ENCODE data around the gene PURB.
"Not testable (repeated sequence)": the region's sequence is repeated elsewhere in the genome, so short reads cannot be mapped to it uniquely, and the experiment has no call there.

Gene PURB

GRCh38 chr7:44885394-44886317 is at the start of gene PURB:
TSS of gene PURB (minus strand) at chr7:44885530. CDS start at chr7:44885348, 182 bp downstream.
- DNase-seq, result peak; percentile 96

DNA sequence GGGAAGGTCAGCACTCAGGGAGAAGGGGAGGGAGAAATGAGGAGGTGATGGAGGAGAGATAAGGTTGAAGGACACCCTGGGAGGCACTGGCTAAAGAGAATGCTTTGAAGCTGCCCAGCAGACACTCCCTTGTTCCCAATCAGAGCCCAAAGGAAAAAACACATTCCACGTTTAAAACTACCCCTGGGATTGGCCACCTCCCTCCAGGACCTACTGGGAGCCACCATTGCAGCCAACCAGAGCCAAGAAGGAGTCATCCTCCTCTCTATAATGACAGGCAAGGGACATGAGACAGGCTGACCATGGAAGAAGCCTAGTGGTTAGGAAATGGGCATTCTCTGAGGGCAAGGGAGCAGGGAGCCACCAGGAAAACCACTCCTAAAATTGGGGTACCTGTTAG is 49.7 kb upstream of the PURB start:
- DNase-seq, result no peak

DNA sequence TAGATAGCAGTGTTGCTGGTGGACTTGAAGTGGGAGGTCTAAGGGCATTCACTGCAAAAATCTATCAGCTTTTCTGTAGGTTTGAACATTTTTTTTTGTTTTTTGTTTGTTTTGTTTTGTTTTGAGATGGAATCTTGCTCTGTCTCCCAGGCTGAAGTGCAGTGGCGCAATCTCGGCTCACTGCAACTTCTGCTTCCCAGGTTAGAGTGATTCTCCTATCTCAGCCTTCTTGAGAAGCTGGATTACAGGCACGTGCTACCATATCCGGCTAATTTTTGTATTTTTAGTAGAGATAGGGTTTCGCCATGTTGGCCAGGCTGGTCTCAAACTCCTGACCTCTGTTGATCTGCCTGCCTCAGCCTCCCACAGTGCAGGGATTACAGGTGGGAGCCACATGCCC is 49.2 kb upstream of the PURB start:
- DNase-seq, result not testable (repeated sequence)

DNA sequence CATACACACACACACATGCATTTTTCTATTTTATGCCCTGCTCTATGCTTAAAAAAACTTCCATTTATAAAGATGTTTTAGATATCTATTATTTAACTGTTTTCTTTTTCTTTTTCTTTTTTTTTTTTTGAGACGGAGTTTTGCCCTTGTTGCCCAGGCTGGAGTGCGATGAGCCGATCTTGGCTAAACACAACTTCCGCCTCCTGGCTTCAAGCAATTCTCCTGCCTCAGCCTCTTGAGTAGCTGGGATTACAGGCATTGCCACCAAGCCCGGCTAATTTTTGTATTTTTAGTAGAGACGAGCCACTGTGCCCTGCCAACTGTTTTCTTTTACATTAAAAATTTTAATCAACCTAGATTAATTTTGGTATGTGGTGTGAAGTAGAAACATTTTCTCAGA is 45.6 kb upstream of the PURB start:
- DNase-seq, result no peak

DNA sequence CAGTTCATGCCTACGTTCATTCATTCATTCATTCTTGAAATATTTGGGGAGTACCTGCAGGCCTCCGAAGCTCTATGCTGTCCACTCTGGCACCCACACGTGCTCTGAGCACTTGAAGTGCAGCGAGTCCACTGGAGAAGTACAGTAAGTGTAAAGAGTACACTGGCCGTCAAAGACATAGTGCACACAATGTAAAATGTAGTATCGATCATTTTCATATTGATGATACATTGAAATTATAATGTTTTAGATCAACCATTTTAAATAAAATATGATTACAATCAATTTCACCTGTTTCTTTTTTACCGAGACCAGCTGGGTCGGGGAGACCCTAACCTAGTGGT is 37.0 kb upstream of the PURB start:
- no peak for DNase-seq

- DNase-seq, result peak; percentile 98
Observed at GRCh38 chr7:44921607-44922350, 36.4 kb upstream of the PURB start.

DNA sequence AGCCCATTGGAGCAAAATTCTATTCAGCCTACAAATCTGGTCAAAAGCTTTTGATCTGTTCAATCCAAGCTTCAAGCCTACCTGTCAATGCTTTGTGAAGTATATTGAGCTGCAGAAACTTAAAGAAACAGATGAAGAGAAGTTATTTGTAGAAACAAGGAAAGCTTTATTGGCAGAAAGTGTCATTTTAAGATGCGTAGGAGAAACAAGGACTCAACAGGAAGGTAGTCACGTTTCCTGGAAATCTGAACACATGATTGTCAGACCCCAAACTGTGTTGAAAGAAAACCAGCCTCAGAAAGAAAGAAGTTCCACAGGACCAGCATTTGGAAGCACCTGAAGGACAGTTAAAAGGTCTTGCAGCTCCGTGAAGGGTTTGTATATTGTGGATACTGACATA is 34.8 kb upstream of the PURB start:
- no peak for DNase-seq

GRCh38 chr7:44918029-44918428 is 32.7 kb upstream of the PURB start:
- no peak for DNase-seq

DNA sequence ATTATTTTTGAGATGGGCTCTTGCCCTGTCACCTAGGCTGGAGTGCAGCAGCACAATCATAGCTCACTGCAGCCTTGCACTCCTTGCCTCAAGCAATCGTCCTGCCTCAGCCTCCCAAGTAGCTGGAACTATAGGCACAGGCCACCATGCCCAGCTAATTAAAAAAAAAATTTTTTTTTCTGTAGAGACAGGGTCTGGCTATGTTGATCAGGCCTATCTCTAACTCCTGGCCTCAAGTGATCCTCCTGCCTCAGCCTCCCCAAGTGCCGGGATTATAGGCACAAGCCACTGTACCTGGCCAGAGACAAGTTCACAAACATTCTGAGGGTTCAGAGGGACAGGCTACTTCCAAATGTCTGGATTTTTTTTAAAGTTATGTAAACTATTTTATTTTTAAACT is 32.1 kb upstream of the PURB start:
- DNase-seq, result no peak

DNA sequence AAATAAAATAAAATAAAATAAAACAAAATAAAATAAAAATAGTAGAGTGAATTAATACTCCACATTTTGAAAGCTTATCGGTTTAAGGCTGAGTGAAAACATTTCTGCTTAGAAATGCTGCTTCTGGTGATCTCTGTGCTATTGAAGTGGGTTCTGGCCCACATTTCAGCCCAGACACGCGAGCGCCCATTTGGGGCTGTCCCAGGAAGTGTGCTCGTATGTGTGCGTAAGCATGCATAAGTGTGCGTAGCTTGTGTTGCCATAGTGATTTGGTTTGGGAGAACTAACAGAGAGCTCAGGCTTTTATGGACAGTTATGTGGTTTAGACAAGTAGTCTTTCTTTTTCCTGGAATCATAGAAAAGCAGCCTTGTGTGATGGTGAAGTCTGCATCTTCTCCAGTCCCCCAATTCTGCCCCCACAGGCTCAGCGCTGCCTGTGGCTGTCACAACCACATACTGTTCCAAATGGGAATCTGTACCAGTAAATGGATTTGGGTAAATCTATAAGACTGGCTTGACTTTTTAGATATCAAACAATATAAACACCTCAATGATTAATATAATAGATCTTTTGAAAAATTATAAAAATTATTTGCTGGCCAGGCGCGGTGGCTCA is 29.8 kb upstream of the PURB start:
- DNase-seq, result peak; percentile 64

DNA sequence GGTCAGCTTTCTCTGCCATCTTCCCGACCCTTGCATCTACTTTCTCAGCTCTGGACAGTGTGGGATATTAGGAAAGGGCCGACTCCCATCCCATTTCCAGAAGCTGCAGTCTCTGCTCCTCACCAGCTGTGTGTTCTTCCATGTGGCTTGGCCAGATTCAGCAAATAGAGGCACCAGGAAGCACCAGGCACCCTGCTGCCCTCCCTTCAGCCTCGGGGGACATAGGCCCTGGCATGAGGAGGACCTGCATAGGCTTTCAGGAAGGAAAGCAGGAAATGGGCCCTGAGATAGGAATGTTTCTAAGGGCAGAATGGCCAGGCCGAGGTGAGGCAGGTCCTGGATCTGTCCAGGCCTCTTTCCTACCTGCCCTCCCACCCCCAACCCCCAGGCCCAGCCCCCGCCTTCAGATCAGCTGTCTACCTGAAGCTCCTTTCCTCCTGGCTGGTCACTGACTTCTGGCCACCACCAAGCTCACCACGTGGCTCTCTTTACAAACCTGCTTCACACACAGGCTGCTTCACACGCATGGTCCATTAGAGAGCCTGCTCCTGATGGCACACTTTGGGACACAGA is 27.5 kb upstream of the PURB start:
- DNase-seq, result no peak

- DNase-seq, result no peak
Observed at GRCh38 chr7:44911911-44912310, 26.6 kb upstream of the PURB start.

DNA sequence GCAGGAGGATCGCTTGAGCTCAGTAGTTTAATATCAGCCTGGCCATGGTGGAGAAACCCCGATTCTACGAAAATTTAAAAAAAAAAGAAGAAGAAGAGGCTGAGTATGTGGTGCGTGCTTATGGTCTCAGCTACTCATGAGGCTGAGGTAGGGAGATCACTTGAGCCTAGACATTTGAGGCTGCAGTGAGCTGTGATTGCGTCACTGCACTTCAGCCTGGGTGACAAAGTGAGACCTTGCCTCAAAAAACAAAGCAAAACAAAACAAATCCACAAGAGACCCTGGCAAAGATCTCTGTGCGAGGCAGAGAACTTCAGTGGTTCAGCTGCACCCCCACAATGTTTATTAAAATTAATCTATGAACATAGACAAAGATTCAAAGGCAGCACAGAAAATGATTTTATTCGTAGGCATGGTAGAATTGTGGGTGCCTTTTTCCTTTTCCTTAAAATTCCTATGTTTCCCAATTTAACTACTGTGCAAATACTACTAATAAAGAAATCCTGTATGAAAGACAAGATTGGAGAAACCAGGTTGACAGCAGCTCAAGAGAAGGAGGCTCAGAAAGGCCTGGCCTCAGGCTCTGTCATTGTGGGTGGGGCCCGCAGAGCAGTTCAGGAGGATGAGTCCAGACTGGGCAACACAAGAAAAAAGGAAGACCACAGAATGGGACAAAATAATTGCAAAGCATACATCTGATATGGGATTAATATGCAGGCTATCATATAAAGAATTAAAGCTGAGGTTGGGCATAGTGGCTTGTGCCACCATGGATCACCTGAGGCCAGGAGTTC is 24.5 kb upstream of the PURB start:
- DNase-seq, result no peak

DNA sequence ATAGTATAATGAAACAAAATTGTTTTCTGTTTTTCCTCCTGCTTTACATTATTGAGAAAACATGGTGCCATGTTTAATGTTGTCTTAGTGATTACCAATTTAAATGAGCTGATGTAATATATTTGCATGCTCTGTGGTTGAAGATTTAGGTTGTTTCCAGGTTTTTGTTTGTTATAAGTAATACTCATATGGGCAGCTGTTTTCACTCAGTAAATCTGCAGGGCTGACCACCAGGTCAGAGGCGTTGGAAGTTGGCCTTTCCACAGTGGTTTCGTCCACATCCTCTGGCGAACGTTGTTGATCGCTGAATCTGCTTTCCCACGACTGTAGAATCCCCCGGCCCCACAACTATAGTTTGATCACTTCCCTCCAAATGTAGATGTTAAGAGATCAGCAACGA is 21.6 kb upstream of the PURB start:
- no peak for DNase-seq

GRCh38 chr7:44905002-44905635 is 19.8 kb upstream of the PURB start:
- DNase-seq, result no peak

- no peak for DNase-seq
Observed at GRCh38 chr7:44899443-44899842, 14.1 kb upstream of the PURB start.

DNA sequence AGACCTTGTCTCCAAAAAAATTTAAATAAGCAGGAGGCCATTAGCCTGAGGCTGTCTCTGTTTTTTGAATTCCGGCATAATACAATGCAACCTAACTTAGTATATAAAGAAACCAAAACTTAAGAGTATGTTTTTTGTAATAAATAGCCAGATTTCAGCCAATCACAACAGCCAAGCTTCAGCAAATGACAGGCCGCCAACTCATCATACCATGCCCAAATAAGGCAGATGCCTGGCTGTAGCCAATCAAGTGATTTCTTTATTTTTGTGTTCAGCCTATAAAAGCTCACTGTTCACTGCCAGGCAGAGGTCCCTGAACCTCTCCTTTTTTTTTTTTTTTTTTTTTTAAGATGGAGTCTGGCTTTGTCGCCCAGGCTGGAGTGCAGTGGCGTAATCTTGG is 12.7 kb upstream of the PURB start:
- no peak for DNase-seq

DNA sequence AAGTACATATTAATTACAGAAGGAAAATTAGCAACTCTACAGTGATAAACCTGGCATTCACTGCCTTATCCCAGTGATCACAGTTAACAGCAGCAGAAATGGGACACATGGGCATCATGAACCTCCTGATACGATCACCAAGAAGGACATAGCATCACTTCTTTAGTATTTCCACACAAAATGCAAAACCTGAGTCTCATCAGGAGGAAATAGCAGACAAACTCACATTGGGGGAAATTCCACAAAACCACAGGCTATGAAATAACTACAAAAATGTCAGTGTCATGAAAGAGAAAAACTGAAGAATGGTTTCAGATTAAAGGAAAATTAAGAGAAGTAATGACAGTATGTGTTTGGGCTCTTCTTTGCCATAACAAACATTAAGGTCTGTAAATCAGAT is 12.0 kb upstream of the PURB start:
- DNase-seq, result no peak

- DNase-seq, result no peak
Observed at GRCh38 chr7:44894888-44895580, 9.7 kb upstream of the PURB start.

DNA sequence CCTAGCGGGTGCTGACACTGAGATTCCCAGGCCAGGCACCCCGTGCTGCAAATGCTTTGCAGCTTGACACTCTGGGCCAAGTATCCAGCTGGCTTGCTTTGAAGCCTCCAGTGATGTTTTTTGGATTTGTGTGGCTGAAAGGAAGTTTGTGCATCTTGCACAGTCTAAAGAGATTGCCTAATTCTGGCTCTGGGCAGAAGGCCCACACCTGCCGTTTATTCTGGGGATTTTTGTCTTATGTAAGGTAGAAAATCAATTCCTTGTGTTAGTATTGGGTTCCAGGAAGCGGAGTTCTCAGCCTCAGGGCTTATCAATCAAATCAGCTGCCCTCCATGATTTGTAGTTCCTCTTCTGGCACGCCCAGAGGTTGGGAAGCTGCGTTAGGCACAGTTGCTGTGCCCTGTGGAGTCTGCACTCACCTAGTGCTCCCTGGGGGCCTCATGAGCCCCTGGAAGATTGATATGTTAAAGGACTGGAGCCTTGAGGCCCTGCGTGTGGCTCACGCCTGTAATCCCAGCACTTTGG is 8.4 kb upstream of the PURB start:
- no peak for DNase-seq

GRCh38 chr7:44891791-44892190 is 6.5 kb upstream of the PURB start:
- no peak for DNase-seq
